Erythroblast (primary cell): ENCODE measurements around the gene LY6G6D.

ENCODE experiments used
- GATA1 ChIP-seq: IDR thresholded peaks from 2 replicates; pipeline ENCODE4 v1.6.1; 2011; ENCODE audit warnings: low read depth, mild to moderate bottlenecking, control low read depth, low read length, moderate library complexity
- POLR2A ChIP-seq: IDR thresholded peaks from 2 replicates; pipeline ENCODE4 v1.6.1; 2011; ENCODE audit warnings: mild to moderate bottlenecking, low read length

DNA sequence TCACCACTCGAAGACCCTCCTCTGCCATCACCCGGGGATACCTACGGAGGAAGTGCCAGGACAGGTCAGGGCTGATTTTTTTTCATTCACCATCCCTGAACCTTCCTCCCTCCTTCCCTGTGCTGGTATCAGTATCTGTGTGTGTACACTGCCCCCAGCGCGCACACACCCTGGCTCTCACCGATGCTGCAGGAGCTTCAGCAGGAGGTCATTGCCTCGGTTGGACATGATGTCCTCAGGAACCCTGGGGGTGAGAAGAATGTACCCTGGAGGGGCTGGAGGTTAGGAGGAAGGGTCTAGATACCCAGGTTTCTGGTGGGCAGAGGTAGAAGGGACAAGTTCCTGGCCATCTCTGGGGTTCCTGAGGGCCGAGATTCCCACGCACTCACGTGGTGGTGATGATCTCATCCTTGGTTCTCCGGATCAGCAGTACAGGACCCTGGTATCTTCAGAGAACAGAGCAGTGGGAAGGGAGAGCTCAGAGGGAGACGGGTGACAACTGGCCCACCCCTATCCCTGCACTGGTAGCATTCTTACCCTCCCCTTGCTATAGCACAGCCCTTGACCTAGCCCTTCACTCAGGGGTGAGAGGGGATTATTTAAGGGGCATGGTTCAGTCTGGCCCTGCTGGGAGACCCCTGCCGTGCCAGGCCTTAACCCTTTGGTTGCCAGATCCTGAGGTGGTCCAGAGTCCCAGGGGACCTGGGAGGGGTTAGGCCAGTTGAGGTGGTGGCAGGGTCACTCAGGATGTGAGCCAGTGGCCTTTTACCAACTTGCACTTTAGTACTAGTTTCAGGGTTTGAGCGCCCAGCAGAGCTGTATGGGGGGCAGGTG, 27.1 kb upstream of the LY6G6D start:
- TF ChIP-seq POLR2A, result no peak
- TF ChIP-seq GATA1, result no peak
